ENCODE results near the gene ZBTB46. TPM values are rescaled to one million over a fixed set of nuclear protein-coding genes. Genes with fewer than 3 reads are reported as not detected.
A peak's percentile ranks its signal among the peaks of the same experiment; 100 is the strongest.

The ZBTB46 gene
- total RNA-seq, 1 experiment from 2014 or later = 27.1 TPM

GRCh38 chr20:63863021-63863797 is 32.1 kb upstream of the ZBTB46 start:
- no peak overlapping the region for H3T11ph ChIP-seq (ENCODE audit: low read length)
- H2BK12ac ChIP-seq (ENCODE audit: insufficient read length, low read depth, low read length) = no peak overlapping the region
- no peaks in the 10 kb centered on the region for H3K27me3 ChIP-seq (ENCODE audit: insufficient read depth, low read length)
- H2AK5ac ChIP-seq (ENCODE audit: insufficient read length, low read length) = no peak overlapping the region
- H4K91ac ChIP-seq (ENCODE audit: insufficient read length, low read depth, low read length) = no peak overlapping the region
- H2BK120ac ChIP-seq (ENCODE audit: low read depth, low read length, poor library complexity, severe bottlenecking) = no peak overlapping the region
- Mint-ChIP-seq H3K9me3 (0 out of 5 replicates have a peak, but pooled peaks cover 0 to 2% of the 10 kb centered on the region in 2 experiments), H3K27me3 (ENCODE audit: low read depth) (no peaks in the 10 kb centered on the region), H3K27ac (peak overlapping the region; percentile 77 to 97 (median 96); a peak in 6 of 7 replicates), H3K36me3 (ENCODE audit: insufficient read depth in 1 of 3, low read depth in 3 of 3) (peaks cover 3 to 18% (median 16%) of the 10 kb centered on the region in 3 experiments), H3K4me3 (peak overlapping the region; percentile 91 to 93), H3K4me1 (peaks cover 31 to 43% of the 10 kb centered on the region in 2 experiments)
- no peak overlapping the region for H2BK20ac ChIP-seq (ENCODE audit: low read depth, low read length, poor library complexity, severe bottlenecking)
- H3K56ac ChIP-seq (ENCODE audit: insufficient read length, low read depth, low read length) = no peak overlapping the region
- no peak overlapping the region; the same call in 1 of the 2 replicates for H3K14ac ChIP-seq (ENCODE audit: insufficient read depth, low read length)
- no peak overlapping the region for H2BK15ac ChIP-seq (ENCODE audit: low read depth, low read length)
- no peak overlapping the region for H2AFZ ChIP-seq (ENCODE audit: low read length)
- H3K23me2 ChIP-seq (ENCODE audit: insufficient read length, low read depth, low read length, poor library complexity, severe bottlenecking) = peaks cover 3% of the 10 kb centered on the region
- peaks cover 3% of the 10 kb centered on the region; the same call in 1 of the 2 replicates for H3K79me2 ChIP-seq (ENCODE audit: insufficient read depth, low read length)
- peak overlapping the region; percentile 47 for H3K4me2 ChIP-seq (ENCODE audit: insufficient read depth, insufficient read length, low read length)
- WGBS (ENCODE audit: extremely low coverage, insufficient read length, low lambda C conversion rate) = no CpG with 5 or more reads among the region's 18 CpGs
- peaks cover 2% of the 10 kb centered on the region; the same call in 1 of the 2 replicates for H3K4me1 ChIP-seq (ENCODE audit: insufficient read depth, low read length)
- H3K27ac ChIP-seq (ENCODE audit: insufficient read length, low read depth, low read length) = no peak overlapping the region
- no peak overlapping the region for H3K18ac ChIP-seq (ENCODE audit: insufficient read length, low read depth, low read length)
- H3K79me1 ChIP-seq (ENCODE audit: insufficient read depth, low read depth, low read length, poor library complexity, severe bottlenecking) = peaks cover 3% of the 10 kb centered on the region
- TF ChIP-seq, protein P1, sequence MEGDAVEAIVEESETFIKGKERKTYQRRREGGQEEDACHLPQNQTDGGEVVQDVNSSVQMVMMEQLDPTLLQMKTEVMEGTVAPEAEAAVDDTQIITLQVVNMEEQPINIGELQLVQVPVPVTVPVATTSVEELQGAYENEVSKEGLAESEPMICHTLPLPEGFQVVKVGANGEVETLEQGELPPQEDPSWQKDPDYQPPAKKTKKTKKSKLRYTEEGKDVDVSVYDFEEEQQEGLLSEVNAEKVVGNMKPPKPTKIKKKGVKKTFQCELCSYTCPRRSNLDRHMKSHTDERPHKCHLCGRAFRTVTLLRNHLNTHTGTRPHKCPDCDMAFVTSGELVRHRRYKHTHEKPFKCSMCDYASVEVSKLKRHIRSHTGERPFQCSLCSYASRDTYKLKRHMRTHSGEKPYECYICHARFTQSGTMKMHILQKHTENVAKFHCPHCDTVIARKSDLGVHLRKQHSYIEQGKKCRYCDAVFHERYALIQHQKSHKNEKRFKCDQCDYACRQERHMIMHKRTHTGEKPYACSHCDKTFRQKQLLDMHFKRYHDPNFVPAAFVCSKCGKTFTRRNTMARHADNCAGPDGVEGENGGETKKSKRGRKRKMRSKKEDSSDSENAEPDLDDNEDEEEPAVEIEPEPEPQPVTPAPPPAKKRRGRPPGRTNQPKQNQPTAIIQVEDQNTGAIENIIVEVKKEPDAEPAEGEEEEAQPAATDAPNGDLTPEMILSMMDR (conservative IDR thresholded peaks at IDR 0.05) = no peak
- no peaks in the 10 kb centered on the region for H3K9me3 ChIP-seq (ENCODE audit: control insufficient read depth, low read depth, low read length)
- no peak overlapping the region for H3K4ac ChIP-seq (ENCODE audit: low read depth, low read length)
- no peak overlapping the region for H2BK5ac ChIP-seq (ENCODE audit: insufficient read length, low read length)
- no peak overlapping the region for H4K8ac ChIP-seq (replicated peaks; ENCODE audit: insufficient read length, low read depth, low read length)
- H3K9ac ChIP-seq (ENCODE audit: extremely low read depth, insufficient read length, low read length) = peak overlapping the region; percentile 12
- no peak overlapping the region for H3K23ac ChIP-seq (ENCODE audit: insufficient read length, low read depth, low read length)
- no peaks in the 10 kb centered on the region for H4K20me1 ChIP-seq (ENCODE audit: control insufficient read depth, insufficient read depth, insufficient read length)
- H4K5ac ChIP-seq (ENCODE audit: insufficient read length, low read depth, low read length) = no peak overlapping the region
- no peak for DNase-seq
